Thoracic aorta (tissue), 2 donors: ENCODE measurements around the gene STK32C. TPM values are rescaled to one million over a fixed set of nuclear protein-coding genes. Genes with fewer than 3 reads are reported as not detected.

Experiments used
- ATAC-seq: fragments of 150-250 bp; one replicate; pipeline ENCODE4 v1.8.0; 2017; ENCODE audit warnings: low read depth; ENCODE audit not compliant: insufficient number of reproducible peaks, low FRiP score
- DNase-seq: peaks from one replicate; pipeline ENCODE4 v3.0.0-alpha.2; 2020; ENCODE audit warnings: low spot score
- H3K27ac ChIP-seq, 2 donors: fragments of 200-600 bp; sonication (generic); 1 replicate in 1 of 2; 2 replicates in 1 of 2; pipeline ENCODE4 v1.5.1; 2016; ENCODE audit warnings: mild to moderate bottlenecking in 2 of 2, moderate library complexity in 2 of 2
- H3K27me3 ChIP-seq: fragments of 200-600 bp; sonication (generic); replicated peaks from 2 replicates; pipeline ENCODE4 v1.6.0; 2016; ENCODE audit warnings: mild to moderate bottlenecking; ENCODE audit not compliant: insufficient read depth
- H3K36me3 ChIP-seq: fragments of 200-600 bp; sonication (generic); one replicate; pipeline ENCODE4 v1.5.1; 2016
- H3K4me1 ChIP-seq, 2 donors: fragments of 200-600 bp; sonication (generic); 1 replicate in 1 of 2; 2 replicates in 1 of 2; pipeline versions ENCODE4 v1.5.1 to v1.6.0; 2016; ENCODE audit warnings: low read depth in 2 of 2, mild to moderate bottlenecking in 1 of 2; ENCODE audit not compliant: control insufficient read depth in 1 of 2
- H3K4me3 ChIP-seq: fragments of 200-600 bp; sonication (generic); 2 replicates; pipeline ENCODE4 v1.5.1; 2016; ENCODE audit warnings: mild to moderate bottlenecking
- H3K9me3 ChIP-seq: fragments of 200-600 bp; sonication (generic); 2 replicates; pipeline ENCODE4 v1.5.1; 2016
- CTCF ChIP-seq: fragments of 200-600 bp; sonication (generic); IDR thresholded peaks from one replicate; pipeline ENCODE4 v1.5.1; 2019; ENCODE audit warnings: antibody characterized with exemption
- total RNA-seq, 2 donors: library from RNA; depleted of rRNA; stranded (reverse); fragments of >200 nt; gene quantifications; one replicate each; pipeline versions ENCODE4 v1.1.0 to v1.2.3, GENCODE V29; 2016

Gene STK32C
- total RNA-seq, 2 donors from 2014 or later, result 1.1 to 4.2 TPM

- no peak overlapping the region for H3K27ac ChIP-seq
- H3K36me3 ChIP-seq, result no peaks in the 10 kb centered on the region
- no peak overlapping the region for H3K4me3 ChIP-seq
- H3K9me3 ChIP-seq, result no peaks in the 10 kb centered on the region
- no peak for TF ChIP-seq CTCF
- no peaks in the 10 kb centered on the region for H3K4me1 ChIP-seq
- DNase-seq, result no peak
- H3K27me3 ChIP-seq, result no peaks in the 10 kb centered on the region
- no peak for ATAC-seq
Measured at GRCh38 chr10:132255489-132256344, 52.0 kb downstream of the STK32C start.

- DNase-seq (no peak), ATAC-seq (no peak)
- H3K9me3 ChIP-seq, result no peaks in the 10 kb centered on the region
- H3K36me3 ChIP-seq, result no peaks in the 10 kb centered on the region
- no peak overlapping the region for H3K27ac ChIP-seq
- no peaks in the 10 kb centered on the region for H3K4me1 ChIP-seq
- TF ChIP-seq CTCF, result no peak
- H3K4me3 ChIP-seq, result no peak overlapping the region
- H3K27me3 ChIP-seq, result no peaks in the 10 kb centered on the region
Measured at GRCh38 chr10:132254841-132255240, 52.9 kb downstream of the STK32C start.

- no peak for ATAC-seq
- Histone ChIP-seq H3K27ac (no peak overlapping the region), H3K36me3 (no peaks in the 10 kb centered on the region), H3K27me3 (no peaks in the 10 kb centered on the region), H3K4me1 (no peaks in the 10 kb centered on the region), H3K4me3 (no peak overlapping the region), H3K9me3 (no peaks in the 10 kb centered on the region)
- no peak for TF ChIP-seq CTCF
- no peak for DNase-seq
Measured at GRCh38 chr10:132253092-132253687, 54.6 kb downstream of the STK32C start.

- no peak for DNase-seq
- H3K4me3 ChIP-seq, result no peak overlapping the region
- no peaks in the 10 kb centered on the region for H3K27me3 ChIP-seq
- no peaks in the 10 kb centered on the region for H3K9me3 ChIP-seq
- TF ChIP-seq CTCF, result no peak
- no peaks in the 10 kb centered on the region for H3K36me3 ChIP-seq
- no peak overlapping the region for H3K27ac ChIP-seq
- no peak for ATAC-seq
- no peaks in the 10 kb centered on the region for H3K4me1 ChIP-seq
Measured at GRCh38 chr10:132252412-132252811, 55.3 kb downstream of the STK32C start.

GRCh38 chr10:132251928-132252327 is 55.8 kb downstream of the STK32C start:
- H3K9me3 ChIP-seq, result no peaks in the 10 kb centered on the region
- no peaks in the 10 kb centered on the region for H3K4me1 ChIP-seq
- no peaks in the 10 kb centered on the region for H3K36me3 ChIP-seq

More at GRCh38 chr10:132251928-132252327, 55.8 kb downstream of the STK32C start:
- Histone ChIP-seq H3K27me3 (no peaks in the 10 kb centered on the region), H3K27ac (no peak overlapping the region), H3K4me3 (no peak overlapping the region)
- ATAC-seq (no peak), DNase-seq (no peak)
- no peak for TF ChIP-seq CTCF
